Retinal pigment epithelial cell (primary cell): Measurements from ENCODE around the gene KANK2.

Source experiments
- DNase-seq: peaks from one replicate; pipeline ENCODE4 v3.0.0-alpha.2; 2010; ENCODE audit warnings: low read depth
- H3K4me3 ChIP-seq: 2 replicates; pipeline ENCODE4 v1.5.1; 2011; ENCODE audit warnings: mild to moderate bottlenecking, low read length, control low read depth, moderate library complexity
- TF ChIP-seq, protein P1 (sequence below): conservative IDR thresholded peaks from 2 replicates; pipeline ENCODE4 v1.5.1; 2011; ENCODE audit warnings: low read depth, low read length, control low read depth, inconsistent platforms

KANK2 gene

GRCh38 chr19:11172576-11172975 lies 24.8 kb downstream of the KANK2 start:
- TF ChIP-seq, protein P1, sequence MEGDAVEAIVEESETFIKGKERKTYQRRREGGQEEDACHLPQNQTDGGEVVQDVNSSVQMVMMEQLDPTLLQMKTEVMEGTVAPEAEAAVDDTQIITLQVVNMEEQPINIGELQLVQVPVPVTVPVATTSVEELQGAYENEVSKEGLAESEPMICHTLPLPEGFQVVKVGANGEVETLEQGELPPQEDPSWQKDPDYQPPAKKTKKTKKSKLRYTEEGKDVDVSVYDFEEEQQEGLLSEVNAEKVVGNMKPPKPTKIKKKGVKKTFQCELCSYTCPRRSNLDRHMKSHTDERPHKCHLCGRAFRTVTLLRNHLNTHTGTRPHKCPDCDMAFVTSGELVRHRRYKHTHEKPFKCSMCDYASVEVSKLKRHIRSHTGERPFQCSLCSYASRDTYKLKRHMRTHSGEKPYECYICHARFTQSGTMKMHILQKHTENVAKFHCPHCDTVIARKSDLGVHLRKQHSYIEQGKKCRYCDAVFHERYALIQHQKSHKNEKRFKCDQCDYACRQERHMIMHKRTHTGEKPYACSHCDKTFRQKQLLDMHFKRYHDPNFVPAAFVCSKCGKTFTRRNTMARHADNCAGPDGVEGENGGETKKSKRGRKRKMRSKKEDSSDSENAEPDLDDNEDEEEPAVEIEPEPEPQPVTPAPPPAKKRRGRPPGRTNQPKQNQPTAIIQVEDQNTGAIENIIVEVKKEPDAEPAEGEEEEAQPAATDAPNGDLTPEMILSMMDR = no peak
- no peak for DNase-seq
- H3K4me3 ChIP-seq = no peak overlapping the region

- no peak for DNase-seq
- TF ChIP-seq, protein P1 = no peak
- H3K4me3 ChIP-seq = no peak overlapping the region
Observed at GRCh38 chr19:11171144-11171543, 26.2 kb downstream of the KANK2 start.

- TF ChIP-seq, protein P1 = no peak
- H3K4me3 ChIP-seq = no peak overlapping the region
- no peak for DNase-seq
Observed at GRCh38 chr19:11169896-11170678, 27.3 kb downstream of the KANK2 start.

DNA sequence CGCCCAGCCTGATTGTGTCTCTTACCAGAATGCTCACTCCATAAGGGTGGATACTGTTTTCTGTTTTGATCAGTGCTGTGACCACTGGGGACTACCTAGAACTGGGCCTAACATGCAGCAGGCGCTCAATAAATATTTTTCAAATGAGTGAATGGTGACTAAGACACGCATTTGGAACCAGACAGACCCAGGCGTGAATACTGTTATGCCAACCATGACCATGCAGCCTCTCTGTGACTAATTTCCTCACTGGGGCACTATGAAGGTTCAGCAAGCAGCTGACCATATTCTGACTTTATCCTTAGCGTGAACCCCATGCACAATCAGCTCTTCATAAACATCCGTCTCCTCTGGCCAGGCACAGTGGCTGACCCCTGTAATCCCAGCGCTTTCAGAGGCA lies 28.8 kb downstream of the KANK2 start:
- TF ChIP-seq, protein P1 = no peak

DNA sequence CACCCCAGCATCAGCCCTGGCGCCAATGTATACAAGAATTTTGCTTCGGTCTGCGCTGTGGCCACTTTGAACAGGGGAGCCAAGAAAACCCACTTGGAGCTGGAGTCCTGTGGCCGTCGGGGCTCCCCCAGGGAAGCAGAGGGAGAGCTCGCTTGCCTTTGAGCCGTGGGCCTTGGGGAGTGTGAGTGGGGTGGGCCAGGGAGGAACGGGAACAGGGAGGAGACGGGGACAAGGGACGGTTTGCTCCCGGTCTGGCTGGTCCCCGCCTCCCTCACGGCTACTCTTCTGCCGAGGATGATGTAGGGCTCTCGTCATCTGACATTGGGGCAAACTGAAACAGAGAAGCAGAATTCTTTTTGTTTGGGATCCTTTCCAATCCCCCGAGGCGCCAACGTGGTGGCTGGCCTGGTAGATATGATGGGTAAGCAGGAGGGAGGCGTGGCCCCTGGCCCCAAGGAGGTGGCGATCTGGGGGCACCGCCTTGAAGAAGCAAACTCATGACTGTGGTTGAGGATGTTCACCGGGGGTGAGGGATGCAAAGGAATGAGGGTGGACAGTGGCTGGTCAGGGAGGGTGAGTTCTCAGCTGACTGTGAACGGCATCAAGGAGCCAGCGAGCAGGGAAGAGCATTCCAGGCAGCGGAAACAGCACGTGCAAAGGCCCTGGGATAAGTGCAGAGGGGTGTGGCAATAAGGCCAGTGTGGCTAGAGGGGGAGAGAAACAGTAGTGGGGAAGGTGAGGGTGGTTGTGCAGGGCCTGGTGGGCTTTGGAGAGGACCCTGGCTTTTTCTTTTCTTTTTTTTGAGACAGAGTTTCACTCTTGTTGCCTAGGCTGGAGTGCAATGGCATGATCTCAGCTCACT lies 30.8 kb downstream of the KANK2 start:
- DNase-seq = no peak
- TF ChIP-seq, protein P1 = no peak
- H3K4me3 ChIP-seq = no peak overlapping the region

More for the DNA sequence above, 28.8 kb downstream of the KANK2 start:
- peak; percentile 66 for DNase-seq
- no peak overlapping the region for H3K4me3 ChIP-seq

- H3K4me3 ChIP-seq = no peak overlapping the region
- TF ChIP-seq, protein P1 = no peak
- DNase-seq = no peak
Observed at GRCh38 chr19:11165486-11166030, 31.8 kb downstream of the KANK2 start.
